A172 (cell line): ENCODE measurements around the gene PCNA. TPM values are rescaled to one million over a fixed set of nuclear protein-coding genes. Genes with fewer than 3 reads are reported as not detected.

Source experiments
- DNase-seq: peaks from one replicate; pipeline ENCODE4 v3.0.0-alpha.2; 2015; ENCODE audit warnings: low spot score
- total RNA-seq: library from RNA; depleted of rRNA; stranded (reverse); fragments of >200 nt; shearing (Covaris generic); gene quantifications from 2 replicates; pipeline ENCODE4 v1.2.3, GENCODE V29; 2014; rRNA removed

PCNA gene
- total RNA-seq, 1 experiment from 2014 or later, result 524 TPM

- DNase-seq, result peak; percentile 100
These were observed 53.8 kb downstream of the PCNA start for GRCh38 chr20:5065879-5066383.

- DNase-seq, result peak; percentile 84
These were observed 54.4 kb downstream of the PCNA start for GRCh38 chr20:5065166-5065878.

Other genes with a start within 250 kb of the PCNA start
- 22.9 and 25.6 TPM in 2 replicates for gene SLC23A2, start 118.4 kb downstream of the PCNA start, total RNA-seq
- 129 and 146 TPM in 2 replicates for gene TMEM230, start 6.9 kb downstream of the PCNA start, total RNA-seq
- 21.9 and 35.8 TPM in 2 replicates for gene CDS2, start 7.0 kb upstream of the PCNA start, total RNA-seq
- not detected in 2 replicates for gene PROKR2, start 197.0 kb upstream of the PCNA start, total RNA-seq